Right lobe of liver (tissue), 6 donors: ENCODE data around the gene FAM13A. TPM values are rescaled to one million over a fixed set of nuclear protein-coding genes. Genes with fewer than 3 reads are reported as not detected.
A peak's percentile ranks its signal among the peaks of the same experiment; 100 is the strongest.

Source experiments
- ATAC-seq, 4 donors: fragments of 200-7000 bp; cut with Tn5 transposase; one replicate each; pipeline ENCODE4 v1.9.1; 2020; ENCODE audit warnings: mild to moderate bottlenecking in 4 of 4, moderate library complexity in 4 of 4
- DNase-seq, 3 donors: peaks; one replicate each; pipeline ENCODE4 v3.0.0-alpha.2; 2020
- H3K27ac ChIP-seq, 3 donors: fragments of 200-600 bp; one replicate each; pipeline ENCODE4 v1.8.0; 2022
- H3K27me3 ChIP-seq, 2 donors: fragments of 200-600 bp; one replicate each; pipeline ENCODE4 v1.8.0; 2022
- H3K36me3 ChIP-seq, 4 donors: fragments of 200-600 bp; sonication (generic) in 1 of 4; one replicate each; pipeline versions ENCODE4 v1.5.1 to v1.8.0; 2017 to 2022; ENCODE audit warnings: control low read depth in 1 of 4
- H3K4me1 ChIP-seq, 4 donors: fragments of 200-600 bp; sonication (generic) in 1 of 4; one replicate each; pipeline versions ENCODE4 v1.5.1 to v1.8.0; 2017 to 2022; ENCODE audit warnings: control low read depth in 1 of 4
- H3K4me3 ChIP-seq, 3 donors: fragments of 200-600 bp; one replicate each; pipeline ENCODE4 v1.8.0; 2022
- H3K9me3 ChIP-seq, 4 donors: fragments of 200-600 bp; sonication (generic) in 1 of 4; one replicate each; pipeline versions ENCODE4 v1.5.1 to v1.8.0; 2017 to 2022; ENCODE audit warnings: control low read depth in 1 of 4
- CTCF ChIP-seq, 4 donors: fragments of 200-600 bp in 3 of 4; fragments of 450-650 bp in 1 of 4; IDR thresholded peaks; one replicate each; pipeline versions ENCODE4 v1.5.1 to v1.8.0; 2016 to 2022; ENCODE audit warnings: antibody characterized with exemption in 4 of 4, mild to moderate bottlenecking in 2 of 4
- POLR2A ChIP-seq: fragments of 450-650 bp; IDR thresholded peaks from one replicate; pipeline ENCODE4 v1.6.1; 2017; ENCODE audit warnings: antibody characterized with exemption, mild to moderate bottlenecking
- WGBS: methylation state at CpG from one replicate; pipeline ENCODE4 v1.1.6; 2018; ENCODE audit warnings: low coverage, low lambda C conversion rate; ENCODE audit not compliant: insufficient coverage; ENCODE audit errors: missing lambda C conversion rate; 5-methylcytosine and 5-hydroxymethylcytosine counted together
- intact Hi-C, 2 donors: fragments of 100-400 bp; cut with DNase I; formaldehyde crosslinking; loops; one replicate each; pipeline versions ENCODE4 v1.11.2 to v1.14.1; 2022
- total RNA-seq, 6 experiments: library from RNA; depleted of rRNA in 2 of 6; stranded (reverse); fragments of >200 nt in 2 of 6; fragmentation: NEBNext Ultra II Directional in 3 of 6; extraction: Animal tissue kit (Norgen Biotek cat#: 25700) in 3 of 6; gene quantifications; one replicate each; pipeline versions ENCODE4 v1.1.0 to v1.2.4, GENCODE V29; 2016 to 2023
- donor health status: DM: no; HTN: yes; CAD: no.
- donor health status: DM: no; HTN: no; CAD: no.
- donor health status: DM: no; HTN: no; CAD: no.
- donor health status: DM: no; HTN: yes; CAD: no.
- donor health status: DM: no; HTN: yes; CAD: no.

Gene FAM13A
- total RNA-seq, 6 experiments from 2014 or later: 28.3 to 82.5 (median 51.7) TPM

DNA sequence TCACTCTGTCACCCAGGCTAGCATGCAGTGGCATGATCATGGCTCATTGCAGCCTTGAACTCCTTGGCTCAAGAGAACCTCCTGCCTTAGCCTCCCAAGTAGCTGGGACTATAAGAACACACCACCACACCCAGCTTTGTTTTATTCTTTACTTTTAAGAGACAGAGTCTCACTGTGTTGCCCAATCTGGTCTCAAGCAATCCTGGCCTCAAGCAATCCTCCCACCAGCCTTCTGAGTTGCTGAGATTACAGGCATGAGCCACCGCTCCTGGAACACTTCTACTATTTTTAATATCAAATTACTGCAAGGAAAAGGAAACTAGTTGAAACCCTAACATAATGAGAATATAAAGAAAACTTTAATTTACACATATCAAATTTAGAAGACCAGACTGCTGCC, 85.4 kb downstream of the FAM13A start:
- Histone ChIP-seq H3K27ac (no peak overlapping the region), H3K36me3 (no peaks in the 10 kb centered on the region), H3K4me3 (no peak overlapping the region), H3K9me3 (no peaks in the 10 kb centered on the region), H3K4me1 (peaks cover 0 to 13% (median 0%) of the 10 kb centered on the region in 4 donors), H3K27me3 (no peaks in the 10 kb centered on the region)
- intact Hi-C loops: no loop called here
- DNase-seq: no peak
- 91% methylated on average over 1 of the region's 1 CpG for WGBS
- no peak for TF ChIP-seq CTCF (IDR thresholded peaks at IDR 0.05)
- TF ChIP-seq POLR2A: no peak
- no peak for ATAC-seq

GRCh38 chr4:88969746-88970145, 87.2 kb downstream of the FAM13A start:
- DNase-seq (no peak), ATAC-seq (no peak)
- intact Hi-C loops: no loop called here
- TF ChIP-seq POLR2A: no peak
- no peak for TF ChIP-seq CTCF (IDR thresholded peaks at IDR 0.05)
- H3K27ac ChIP-seq: no peak overlapping the region
- WGBS: 100% methylated on average over 1 of the region's 1 CpG
- H3K4me1 ChIP-seq: peaks cover 0 to 17% (median 0%) of the 10 kb centered on the region in 4 donors
- no peaks in the 10 kb centered on the region for H3K36me3 ChIP-seq
- H3K4me3 ChIP-seq: no peak overlapping the region
- no peaks in the 10 kb centered on the region for H3K9me3 ChIP-seq
- no peaks in the 10 kb centered on the region for H3K27me3 ChIP-seq

DNA sequence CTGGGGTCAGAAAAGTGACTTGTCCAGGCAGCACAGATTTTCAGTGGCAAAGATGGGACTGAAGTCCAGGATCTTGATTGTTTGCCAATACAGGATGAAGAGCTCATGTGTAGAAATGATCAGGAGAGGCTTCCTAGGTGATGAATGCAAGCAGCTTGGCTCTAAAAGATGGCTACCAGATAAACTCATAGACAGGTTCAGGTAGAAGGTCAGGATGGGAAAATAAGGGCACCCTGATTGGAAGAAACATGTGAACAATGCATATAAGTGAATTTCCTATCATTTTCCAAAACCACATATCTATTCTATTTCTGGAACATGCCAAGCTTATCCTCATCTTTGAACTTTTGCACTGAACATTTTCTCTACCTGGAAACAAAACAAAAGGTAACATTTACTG, 87.7 kb downstream of the FAM13A start:
- no peaks in the 10 kb centered on the region for H3K9me3 ChIP-seq
- H3K27ac ChIP-seq: no peak overlapping the region
- no peak overlapping the region for H3K4me3 ChIP-seq
- ATAC-seq: peak in 2 of 4 donors; percentile 34 to 44
- H3K36me3 ChIP-seq: no peaks in the 10 kb centered on the region
- intact Hi-C loops: no loop called here
- DNase-seq: no peak
- peaks cover 0 to 17% (median 0%) of the 10 kb centered on the region in 4 donors for H3K4me1 ChIP-seq
- no peaks in the 10 kb centered on the region for H3K27me3 ChIP-seq
- TF ChIP-seq CTCF (IDR thresholded peaks at IDR 0.05) (no peak), POLR2A (no peak)

- intact Hi-C loops: no loop called here
- H3K27me3 ChIP-seq: no peaks in the 10 kb centered on the region
- no peak for TF ChIP-seq CTCF (IDR thresholded peaks at IDR 0.05)
- TF ChIP-seq POLR2A: no peak
- no peak for DNase-seq
- H3K36me3 ChIP-seq: no peaks in the 10 kb centered on the region
- 65% methylated on average over 2 of the region's 2 CpGs for WGBS
- peak; percentile 19 to 56 (median 51) for ATAC-seq
- peaks cover 0 to 17% (median 0%) of the 10 kb centered on the region in 4 donors for H3K4me1 ChIP-seq
- no peaks in the 10 kb centered on the region for H3K9me3 ChIP-seq
- no peak overlapping the region for H3K4me3 ChIP-seq
- no peak overlapping the region for H3K27ac ChIP-seq
These were observed 89.1 kb downstream of the FAM13A start for GRCh38 chr4:88967883-88968331.

DNA sequence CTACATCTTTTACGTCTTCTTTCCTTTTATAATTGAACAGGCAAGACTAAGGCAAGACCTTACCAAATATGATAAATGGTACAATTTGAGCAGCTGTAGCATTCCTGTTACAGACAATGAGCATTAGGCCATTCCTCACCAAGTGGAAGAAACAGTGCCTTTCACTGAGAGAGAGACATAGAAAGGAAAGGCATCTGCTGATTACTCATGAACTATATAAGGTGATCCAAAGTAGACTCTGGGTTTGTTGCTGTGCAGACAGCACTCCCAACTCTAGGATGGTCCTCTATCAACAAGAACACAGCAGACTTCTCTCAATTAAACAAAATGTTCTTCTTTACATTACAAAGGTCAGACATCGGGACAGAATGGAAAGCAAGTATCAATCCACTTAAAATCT, 91.9 kb downstream of the FAM13A start:
- H3K27me3 ChIP-seq: no peaks in the 10 kb centered on the region
- TF ChIP-seq POLR2A (no peak), CTCF (IDR thresholded peaks at IDR 0.05) (no peak)
- H3K9me3 ChIP-seq: no peaks in the 10 kb centered on the region
- WGBS: 92% methylated on average over 2 of the region's 2 CpGs
- ATAC-seq (no peak), DNase-seq (no peak)
- H3K4me3 ChIP-seq: no peak overlapping the region
- no peaks in the 10 kb centered on the region for H3K36me3 ChIP-seq
- H3K4me1 ChIP-seq: peaks cover 0 to 20% (median 0%) of the 10 kb centered on the region in 4 donors
- intact Hi-C loops: no loop called here
- no peak overlapping the region for H3K27ac ChIP-seq
